NCI-H345 (cell line): ENCODE measurements around the gene ARMC5.
"Not testable (repeated sequence)": the region's sequence is repeated elsewhere in the genome, so short reads cannot be mapped to it uniquely, and the experiment has no call there.

Source experiments
- DNase-seq: peaks from one replicate; lab custom pipeline; 2025; lab: John Stamatoyannopoulos, UW

ARMC5 gene

DNA sequence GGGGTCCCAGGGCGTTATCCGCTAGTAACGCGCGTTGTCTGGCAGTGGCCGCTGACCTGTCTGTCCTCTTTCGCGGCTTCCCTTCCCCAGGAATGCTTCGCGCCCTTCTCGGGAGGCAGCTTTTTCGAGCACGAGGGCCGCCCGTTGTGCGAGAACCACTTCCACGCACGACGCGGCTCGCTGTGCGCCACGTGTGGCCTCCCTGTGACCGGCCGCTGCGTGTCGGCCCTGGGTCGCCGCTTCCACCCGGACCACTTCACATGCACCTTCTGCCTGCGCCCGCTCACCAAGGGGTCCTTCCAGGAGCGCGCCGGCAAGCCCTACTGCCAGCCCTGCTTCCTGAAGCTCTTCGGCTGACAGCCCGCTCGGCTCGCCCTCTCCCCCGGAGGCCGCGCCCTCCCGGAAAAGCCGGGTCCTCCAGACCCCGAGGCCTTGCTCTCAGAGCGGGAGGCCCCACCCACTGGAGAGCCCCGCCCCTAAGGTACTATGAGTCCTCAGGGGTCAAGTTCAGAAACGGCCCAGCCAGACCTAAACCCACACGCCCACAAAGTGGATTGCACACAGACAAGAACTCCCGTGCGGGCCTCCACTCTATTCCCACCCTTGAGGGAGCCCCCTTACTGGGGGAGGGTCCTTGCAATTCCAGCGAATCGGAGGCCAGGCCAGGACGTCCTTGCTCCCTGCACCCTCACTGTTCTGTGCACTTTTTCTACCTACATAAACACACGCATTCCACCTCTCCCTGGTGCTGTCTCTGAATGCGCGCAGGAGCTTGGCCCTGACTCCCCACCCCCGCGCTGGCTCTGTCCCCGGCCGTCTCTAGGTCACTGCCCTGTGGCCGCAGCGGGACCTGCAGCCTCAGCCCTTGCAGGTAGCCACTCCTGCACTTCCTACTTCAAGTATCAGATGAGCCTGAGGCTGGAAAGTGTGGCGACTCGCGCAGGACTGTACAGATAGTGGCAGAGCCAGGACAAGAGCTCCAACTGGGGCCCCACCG lies 18.2 kb downstream of the ARMC5 start:
- no peak for DNase-seq

DNA sequence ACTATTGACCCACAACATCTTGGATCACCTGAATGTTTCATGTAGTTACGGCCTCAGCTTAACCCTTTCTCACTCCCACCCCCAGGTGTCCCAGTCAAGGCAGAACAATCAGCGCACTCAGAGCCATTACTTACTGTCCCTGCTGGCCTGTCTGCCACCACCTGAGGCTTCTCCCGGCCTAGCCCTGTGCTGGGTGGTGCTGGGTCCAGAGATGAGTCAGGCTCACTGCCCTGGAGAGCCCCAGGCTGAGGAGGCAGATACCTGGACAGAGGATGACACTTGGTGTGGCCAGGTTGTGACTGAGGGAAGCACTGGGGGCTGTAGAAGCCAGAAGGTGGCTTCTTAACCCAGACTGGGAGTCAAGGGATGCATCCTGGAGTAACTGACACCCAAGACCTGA lies 19.7 kb downstream of the ARMC5 start:
- DNase-seq = no peak

DNA sequence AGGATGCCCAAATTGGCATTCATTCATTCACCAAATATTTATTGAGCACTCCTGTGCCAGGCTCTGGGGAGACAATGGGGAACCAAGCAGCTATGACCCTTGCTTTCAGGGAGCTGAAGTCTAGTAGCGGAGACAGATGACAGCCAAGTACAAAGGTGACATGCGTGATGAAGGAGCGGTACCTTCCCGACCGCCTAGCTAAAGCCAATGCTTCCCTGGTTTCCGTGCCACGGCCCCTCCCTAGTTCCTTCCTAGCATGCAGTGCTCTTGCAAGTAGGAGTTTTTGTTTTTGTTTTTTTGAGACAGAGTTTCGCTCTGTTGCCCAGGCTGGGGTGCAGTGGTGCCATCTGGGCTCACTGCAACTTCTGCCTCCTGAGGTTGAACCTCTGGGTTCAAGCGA lies 20.4 kb downstream of the ARMC5 start:
- no peak for DNase-seq

DNA sequence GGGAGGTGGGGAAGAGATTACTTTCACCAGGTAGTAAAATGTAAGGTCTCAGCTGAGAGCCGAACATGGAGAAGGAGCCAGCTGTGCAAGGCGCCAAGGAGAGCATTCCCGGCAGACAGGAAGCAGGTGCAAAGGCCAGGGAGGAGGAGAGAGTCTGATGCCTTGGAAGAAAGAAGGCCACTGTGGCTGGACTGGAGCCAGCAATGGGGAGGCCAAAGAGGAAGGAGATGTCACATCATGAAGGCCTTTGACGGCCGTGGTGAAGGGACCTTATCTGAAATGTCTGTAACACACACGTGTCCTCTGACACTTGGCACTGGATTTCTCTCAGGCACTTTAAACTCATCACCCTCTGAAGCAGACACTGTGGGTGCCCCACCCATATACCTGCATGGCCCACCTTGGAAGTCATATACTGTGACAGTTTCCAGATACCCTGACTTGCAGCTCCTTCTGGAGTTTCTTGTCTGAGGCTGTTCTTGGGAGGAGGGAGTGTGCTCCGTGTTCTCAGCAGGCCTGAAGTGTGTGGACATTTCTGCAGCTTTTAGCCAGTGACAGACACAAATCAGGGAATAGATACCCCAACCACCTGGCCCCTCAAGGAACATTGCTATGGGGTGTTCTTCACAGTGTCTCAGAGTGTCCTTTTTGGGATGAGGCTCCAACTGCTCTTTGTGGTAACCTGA lies 21.7 kb downstream of the ARMC5 start:
- no peak for DNase-seq

DNA sequence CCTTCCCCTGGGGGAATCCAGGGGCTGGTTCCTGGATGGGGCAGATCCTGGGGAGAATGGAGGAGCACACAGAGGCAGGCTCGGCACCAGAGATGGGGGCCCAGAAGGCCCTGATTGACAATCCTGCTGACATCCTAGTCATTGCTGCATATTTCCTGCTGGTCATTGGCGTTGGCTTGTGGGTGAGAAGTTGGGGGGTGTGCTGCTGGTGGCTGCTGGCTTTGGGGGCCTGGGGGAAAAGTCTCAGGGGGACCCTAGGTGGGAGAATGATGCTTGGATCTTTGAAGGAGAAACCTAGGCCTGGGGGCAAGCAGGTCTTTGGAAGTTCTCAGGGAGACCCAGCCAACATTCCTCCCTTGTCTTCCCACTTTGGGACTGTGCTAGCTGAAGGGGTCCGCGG lies 23.8 kb downstream of the ARMC5 start, which contains the start of gene SLC5A2:
Gene SLC5A2 (plus strand): TSS at position 43 of the 400 bp plus-strand sequence. CDS start 14 bp downstream, at position 57.
- DNase-seq = no peak

DNA sequence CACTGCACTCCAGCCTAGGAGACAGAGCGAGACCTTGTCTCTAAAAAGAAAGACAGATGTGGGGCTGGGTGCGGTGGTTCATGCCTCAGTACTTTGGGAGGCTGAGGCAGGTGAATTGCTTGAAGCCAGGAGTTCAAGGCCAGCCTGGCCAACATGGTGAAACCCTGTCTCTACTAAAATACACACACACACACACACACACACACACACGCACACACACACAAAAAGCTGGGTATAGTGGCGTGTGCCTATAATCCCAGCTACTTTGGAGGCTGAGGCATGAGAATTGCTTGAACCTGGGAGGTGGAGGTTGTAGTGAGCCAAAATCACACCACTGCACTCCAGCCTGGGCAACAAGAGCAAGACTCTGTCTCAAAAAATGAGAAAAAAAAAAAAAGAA lies 24.7 kb downstream of the ARMC5 start:
- DNase-seq = not testable (repeated sequence)

DNA sequence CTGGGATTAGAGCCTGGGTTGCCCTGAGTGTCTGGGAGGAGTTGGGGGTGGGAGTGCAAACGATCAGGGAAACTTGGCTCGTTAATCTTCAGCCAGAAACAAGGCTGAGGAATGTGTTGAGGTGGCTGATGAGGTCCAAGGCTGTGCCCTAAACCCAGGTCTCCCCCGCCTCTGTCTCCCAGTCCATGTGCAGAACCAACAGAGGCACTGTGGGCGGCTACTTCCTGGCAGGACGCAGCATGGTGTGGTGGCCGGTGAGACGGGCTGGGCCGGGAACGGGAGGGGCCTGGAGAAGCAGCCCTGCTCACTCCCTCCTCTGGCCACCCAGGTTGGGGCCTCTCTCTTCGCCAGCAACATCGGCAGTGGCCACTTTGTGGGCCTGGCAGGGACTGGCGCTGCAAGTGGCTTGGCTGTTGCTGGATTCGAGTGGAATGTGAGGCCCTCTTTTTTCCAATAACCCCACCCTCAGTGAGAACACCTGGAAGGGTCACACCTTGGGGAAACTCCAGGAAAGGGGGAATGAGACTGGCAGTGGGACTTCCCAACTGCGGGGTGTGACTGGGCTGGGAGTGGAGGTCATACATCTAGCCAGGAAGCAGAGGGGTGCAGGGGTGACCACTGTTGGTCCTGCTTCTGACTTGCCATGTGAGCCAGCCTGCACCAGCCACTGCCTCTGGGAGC lies 25.3 kb downstream of the ARMC5 start:
- no peak for DNase-seq

DNA sequence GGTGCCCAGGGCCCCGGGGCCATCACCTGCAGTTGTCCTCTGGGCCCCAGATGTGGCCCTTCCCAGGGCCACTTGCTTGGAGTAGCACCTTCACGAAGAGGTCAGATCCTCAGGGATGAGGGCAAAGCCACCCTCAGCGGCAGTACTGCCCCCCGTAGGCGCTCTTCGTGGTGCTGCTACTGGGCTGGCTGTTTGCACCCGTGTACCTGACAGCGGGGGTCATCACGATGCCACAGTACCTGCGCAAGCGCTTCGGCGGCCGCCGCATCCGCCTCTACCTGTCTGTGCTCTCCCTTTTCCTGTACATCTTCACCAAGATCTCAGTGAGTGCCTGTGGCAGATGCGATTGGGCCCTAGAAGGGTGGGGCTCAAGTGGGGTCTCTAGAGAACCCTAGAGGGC lies 26.3 kb downstream of the ARMC5 start:
- DNase-seq = no peak

DNA sequence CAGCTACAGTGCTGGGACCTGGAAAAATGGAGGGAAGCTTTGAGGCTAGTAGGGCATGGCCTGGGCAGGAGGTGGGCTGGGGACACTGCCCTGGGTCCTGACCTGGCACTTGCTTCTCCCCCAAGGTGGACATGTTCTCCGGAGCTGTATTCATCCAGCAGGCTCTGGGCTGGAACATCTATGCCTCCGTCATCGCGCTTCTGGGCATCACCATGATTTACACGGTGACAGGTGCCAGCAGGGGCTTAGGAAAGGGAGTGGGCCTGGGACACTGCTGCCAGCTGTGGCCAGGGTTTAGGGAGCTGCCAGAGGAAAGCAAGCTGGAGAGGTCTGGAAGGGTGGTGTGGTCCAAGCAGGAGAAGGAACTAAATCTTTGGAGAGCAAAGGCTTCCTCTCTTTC lies 26.7 kb downstream of the ARMC5 start:
- DNase-seq = no peak

DNA sequence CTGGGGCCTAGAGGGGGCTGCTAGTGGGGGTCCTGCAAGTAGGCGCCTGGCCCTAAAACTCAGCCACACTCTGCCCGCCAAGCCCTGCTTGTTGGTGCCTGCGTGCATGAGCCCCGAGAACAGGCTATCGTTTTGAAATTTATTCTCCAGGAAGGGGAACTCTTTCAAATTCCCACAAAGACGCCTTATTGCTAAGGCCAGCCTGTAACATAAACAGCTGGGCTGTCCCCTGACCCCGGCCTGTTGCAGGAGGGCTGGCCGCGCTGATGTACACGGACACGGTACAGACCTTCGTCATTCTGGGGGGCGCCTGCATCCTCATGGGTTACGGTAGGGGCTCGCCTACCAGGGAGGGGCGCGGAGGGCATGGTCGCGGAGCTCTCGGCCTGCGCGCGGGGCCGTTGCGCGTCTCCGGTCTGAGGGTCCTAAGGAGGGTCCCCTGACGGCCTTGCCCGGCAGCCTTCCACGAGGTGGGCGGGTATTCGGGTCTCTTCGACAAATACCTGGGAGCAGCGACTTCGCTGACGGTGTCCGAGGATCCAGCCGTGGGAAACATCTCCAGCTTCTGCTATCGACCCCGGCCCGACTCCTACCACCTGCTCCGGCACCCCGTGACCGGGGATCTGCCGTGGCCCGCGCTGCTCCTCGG lies 27.9 kb downstream of the ARMC5 start:
- DNase-seq = no peak

DNA sequence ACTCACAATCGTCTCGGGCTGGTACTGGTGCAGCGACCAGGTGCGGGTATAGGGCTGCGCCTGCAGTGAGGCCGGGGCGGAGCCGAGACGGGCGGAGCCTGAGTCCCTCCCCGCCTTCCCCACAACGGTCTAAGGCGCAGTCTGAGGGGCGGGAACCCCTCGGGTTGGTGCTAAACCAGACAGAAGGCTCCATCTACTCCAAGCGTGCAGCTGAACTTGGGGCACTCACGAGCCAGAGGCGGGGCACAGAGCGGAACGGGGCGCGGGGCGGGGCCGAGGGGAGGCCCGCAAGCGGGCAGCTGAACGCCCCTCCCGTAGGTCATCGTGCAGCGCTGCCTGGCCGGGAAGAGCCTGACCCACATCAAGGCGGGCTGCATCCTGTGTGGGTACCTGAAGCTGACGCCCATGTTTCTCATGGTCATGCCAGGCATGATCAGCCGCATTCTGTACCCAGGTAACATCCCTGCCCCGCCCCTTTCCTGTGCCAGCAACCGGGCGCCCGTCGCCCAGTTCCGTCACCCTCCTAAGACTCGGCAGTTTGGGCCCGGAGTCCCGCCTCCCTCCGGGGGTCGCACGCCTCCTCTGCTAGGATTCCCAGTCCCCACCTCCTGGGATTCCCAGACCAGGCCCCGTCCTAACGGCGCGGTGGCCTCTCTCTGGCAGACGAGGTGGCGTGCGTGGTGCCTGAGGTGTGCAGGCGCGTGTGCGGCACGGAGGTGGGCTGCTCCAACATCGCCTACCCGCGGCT lies 28.6 kb downstream of the ARMC5 start:
- peak; percentile 80 for DNase-seq

DNA sequence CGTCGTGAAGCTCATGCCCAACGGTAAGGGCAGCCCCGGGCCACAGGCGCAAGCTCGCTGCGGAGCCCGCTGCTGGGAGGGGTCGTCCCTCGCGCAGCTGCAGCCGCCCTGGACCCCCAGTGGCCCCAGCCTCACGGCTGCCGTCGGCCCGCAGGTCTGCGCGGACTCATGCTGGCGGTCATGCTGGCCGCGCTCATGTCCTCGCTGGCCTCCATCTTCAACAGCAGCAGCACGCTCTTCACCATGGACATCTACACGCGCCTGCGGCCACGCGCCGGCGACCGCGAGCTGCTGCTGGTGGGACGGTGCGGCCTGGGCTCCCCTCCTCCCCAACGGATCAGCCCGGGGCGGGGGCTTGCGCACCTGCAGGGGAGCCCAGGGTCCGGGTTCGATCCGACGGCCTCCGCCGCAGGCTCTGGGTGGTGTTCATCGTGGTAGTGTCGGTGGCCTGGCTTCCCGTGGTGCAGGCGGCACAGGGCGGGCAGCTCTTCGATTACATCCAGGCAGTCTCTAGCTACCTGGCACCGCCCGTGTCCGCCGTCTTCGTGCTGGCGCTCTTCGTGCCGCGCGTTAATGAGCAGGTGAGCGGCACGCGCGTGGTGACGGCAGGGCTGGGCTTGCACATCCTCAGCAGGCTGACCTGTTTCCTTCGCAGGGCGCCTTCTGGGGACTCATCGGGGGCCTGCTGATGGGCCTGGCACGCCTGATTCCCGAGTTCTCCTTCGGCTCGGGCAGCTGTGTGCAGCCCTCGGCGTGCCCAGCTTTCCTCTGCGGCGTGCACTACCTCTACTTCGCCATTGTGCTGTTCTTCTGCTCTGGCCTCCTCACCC lies 29.4 kb downstream of the ARMC5 start:
- no peak for DNase-seq

DNA sequence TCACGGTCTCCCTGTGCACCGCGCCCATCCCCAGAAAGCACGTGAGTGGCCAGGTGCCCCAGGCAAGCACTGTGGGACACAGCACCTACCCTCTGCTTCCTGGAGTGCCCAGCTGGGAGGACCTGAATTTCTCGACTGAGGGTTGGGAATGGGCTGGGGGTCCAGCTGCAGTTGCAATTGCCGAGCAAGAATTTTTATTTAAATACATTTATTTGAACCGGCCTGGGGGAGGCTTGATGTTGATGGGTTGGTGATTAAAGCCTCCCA lies 29.9 kb downstream of the ARMC5 start:
- no peak for DNase-seq

DNA sequence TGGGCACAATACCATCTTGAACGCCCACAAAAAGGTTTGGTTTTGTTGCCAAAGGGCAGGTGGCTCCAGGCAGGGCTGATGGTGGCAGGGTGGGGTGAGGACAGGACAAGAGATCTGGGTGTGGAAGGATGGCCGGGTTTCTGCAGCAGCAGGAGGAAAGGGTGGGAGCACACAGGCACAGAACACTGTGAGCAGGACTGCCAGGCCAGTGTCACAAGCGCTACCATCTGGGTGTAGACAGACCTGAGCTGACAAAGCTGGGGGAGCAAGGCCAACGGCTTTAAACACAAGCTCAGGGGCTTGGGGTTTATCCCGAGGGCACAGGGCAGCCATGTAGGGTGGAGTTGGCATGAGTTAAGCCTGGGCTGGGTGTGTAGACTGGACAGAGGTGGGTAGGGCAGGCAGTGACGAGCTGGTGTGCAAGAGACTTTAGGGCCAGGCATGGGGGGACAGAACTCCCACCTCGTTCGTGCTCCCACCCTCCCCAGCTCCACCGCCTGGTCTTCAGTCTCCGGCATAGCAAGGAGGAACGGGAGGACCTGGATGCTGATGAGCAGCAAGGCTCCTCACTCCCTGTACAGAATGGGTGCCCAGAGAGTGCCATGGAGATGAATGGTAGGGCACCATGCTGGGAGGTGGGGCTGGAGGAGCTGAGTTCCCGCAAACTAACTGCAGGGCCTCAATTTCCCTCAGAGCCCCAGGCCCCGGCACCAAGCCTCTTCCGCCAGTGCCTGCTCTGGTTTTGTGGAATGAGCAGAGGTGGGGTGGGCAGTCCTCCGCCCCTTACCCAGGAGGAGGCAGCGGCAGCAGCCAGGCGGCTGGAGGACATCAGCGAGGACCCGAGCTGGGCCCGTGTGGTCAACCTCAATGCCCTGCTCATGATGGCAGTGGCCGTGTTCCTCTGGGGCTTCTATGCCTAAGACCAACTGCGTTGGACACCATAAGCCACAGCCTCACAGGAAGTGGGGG lies 30.6 kb downstream of the ARMC5 start:
- no peak for DNase-seq

DNA sequence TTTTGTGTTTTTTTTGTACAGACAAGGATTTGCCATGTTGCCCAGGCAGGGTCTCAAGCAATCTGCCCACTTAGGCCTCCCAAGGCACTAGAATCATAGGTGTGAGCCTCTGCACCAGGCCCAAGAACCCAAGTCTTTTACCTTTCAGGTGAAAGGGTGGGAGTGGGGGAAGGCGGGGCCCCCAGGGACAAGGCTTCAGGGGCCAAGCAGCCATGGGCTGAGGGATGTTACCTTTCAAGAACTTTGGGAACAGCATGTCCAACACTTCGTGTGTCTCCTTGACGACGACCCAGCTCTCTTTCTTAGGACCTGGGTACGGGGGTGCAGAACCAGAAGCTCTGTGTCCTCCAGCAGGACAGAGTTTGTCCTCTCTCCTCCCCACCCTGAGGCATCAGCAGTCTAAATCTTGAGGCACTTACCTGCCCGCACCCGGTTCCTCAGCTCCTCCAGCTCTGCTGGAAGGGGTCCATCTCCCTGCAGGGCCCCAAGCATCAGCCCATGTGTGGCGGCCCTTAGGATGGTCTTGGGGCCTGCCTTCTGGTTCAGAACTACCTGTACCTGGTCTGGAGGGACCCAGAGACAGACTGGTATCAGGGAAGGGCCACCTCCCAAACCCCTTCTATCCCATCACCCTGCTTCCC lies 32.6 kb downstream of the ARMC5 start:
- DNase-seq = no peak

DNA sequence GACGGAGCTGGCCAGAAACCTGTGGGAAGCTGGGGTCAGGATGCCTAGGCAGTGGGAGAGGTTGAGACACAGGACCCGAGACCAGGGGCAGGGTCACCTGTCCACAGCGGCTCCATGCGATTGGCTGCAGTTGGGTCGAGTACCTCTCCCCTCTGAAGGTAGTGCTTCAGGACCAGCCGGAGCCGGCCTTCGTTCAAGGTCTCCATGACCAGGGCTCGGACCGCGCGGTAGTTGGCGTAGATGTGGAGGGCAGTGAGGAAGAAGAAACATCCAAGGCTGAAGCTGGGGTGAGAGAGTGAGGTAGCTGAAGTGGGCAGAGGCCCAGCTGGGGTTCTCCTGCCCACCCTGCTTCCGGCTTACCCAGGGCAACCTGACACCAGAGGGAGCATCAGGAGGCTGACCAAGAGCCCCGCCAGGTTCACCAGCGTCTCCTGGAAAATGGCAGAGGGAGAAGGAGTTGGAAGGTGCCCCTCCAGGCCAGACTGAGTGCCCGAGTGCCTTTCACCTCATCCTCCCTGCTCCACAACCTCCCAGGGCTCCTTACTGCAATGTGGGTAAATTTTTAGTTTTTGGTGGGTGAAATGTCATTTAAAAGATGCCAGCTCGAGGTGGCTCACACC lies 34.3 kb downstream of the ARMC5 start:
- no peak for DNase-seq

DNA sequence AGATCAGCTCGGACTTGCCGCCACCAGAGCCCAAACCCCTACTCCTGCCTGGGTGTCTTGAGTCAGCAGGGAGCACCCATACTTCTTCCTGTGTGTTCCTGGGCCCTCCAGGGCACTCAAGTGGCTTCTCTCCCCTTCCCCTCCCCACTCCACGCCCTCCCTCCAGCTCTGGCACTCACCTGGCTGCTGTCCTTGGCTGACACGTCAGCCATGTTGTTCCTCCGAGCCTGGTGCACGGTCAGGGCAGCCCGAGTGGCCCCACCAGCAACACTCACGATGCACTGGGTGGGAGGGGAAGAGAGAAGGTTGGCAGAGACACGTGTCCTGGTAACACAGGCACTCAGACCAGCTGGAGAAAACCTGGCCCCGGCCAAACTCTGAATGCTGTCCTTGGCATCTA lies 37.4 kb downstream of the ARMC5 start:
- DNase-seq = no peak

DNA sequence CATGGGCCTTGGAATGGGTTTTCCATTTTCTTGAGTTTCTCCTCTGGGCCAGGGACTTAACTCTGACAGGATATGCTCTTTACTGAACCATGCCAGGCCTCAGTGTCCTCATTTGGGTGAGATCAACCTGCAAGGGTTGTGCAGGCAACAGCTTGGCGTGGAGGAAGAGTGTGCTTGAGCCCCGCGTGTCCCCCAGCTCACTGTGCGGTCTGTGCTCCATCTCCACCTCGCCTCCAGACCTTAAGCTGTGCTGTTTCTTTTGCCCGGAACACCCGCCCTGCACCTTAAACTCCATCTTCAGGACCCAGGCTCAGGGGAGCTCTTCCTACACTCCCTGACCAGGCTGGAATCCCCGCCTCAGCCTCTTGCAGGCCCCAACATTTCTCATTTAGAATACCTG lies 39.2 kb downstream of the ARMC5 start:
- no peak for DNase-seq

DNA sequence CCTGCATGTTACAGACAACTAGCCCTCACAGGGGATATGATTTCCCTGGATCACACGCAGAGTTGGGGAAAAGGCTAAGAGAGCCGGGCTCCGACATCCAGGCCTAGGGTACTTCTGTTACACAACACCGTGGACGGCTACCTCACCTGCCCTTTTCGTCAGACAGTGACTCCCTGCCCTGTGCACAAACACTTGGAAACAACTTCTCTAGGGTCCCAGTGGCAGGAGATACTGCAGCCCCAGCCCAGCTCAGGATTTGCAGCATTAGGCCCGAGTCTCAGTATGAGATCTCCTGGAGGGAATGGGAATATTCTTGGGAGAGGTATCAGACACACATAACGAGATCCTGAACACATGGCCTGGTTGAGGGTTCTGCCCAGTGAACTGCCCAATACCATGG lies 40.6 kb downstream of the ARMC5 start:
- DNase-seq = no peak
